ENCODE measurements around the gene NDUFV2. TPM values are rescaled to one million over a fixed set of nuclear protein-coding genes. Genes with fewer than 3 reads are reported as not detected.
"Not testable (repeated sequence)": the region's sequence is repeated elsewhere in the genome, so short reads cannot be mapped to it uniquely, and the experiment has no call there.

The NDUFV2 gene
- total RNA-seq, 1 experiment from 2014 or later = 220 TPM

DNA sequence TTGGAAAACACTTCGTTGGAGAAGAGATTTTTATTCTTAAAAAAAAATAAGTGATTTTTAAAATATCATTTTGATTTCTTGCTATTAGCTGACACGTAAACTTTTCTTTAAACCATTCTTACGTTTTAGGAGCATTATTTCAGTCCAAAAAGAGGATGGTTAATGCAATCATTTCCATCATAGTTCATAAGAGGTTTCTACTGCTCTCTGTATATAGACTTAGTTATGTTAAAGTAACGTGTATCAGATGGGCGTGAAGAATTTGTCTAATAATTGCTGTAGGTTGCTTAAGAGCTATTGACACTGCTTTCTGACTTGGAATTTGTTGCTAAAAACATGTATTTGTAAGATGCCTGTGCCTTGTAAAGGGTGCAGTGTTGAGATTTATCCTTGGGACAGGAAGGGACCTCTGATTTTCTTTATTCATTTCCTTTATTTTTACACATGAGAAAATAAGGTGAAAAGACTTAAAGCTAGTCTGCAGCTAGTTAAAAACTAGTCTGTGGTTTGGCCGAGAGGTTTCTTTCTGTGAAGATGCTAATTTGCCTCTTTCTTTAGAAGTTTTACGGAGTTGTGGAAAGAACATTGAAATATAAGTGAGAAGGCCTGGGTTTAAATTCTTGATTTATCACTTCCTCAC lies 37.0 kb downstream of the NDUFV2 start:
- Histone ChIP-seq H3K4me3 (ENCODE audit: insufficient read depth, low read depth, low read length) (no peak overlapping the region), H3K27me3 (ENCODE audit: control insufficient read depth, insufficient read depth, low read length) (no peaks in the 10 kb centered on the region), H3K36me3 (replicated peaks; ENCODE audit: control insufficient read depth, insufficient read depth, low read length) (no peaks in the 10 kb centered on the region)
- no peak for DNase-seq

- Histone ChIP-seq H3K4me3 (ENCODE audit: insufficient read depth, low read depth, low read length) (no peak overlapping the region), H3K27me3 (ENCODE audit: control insufficient read depth, insufficient read depth, low read length) (no peaks in the 10 kb centered on the region), H3K36me3 (replicated peaks; ENCODE audit: control insufficient read depth, insufficient read depth, low read length) (no peaks in the 10 kb centered on the region)
- no peak for DNase-seq
Measured at GRCh38 chr18:9140381-9140780, 37.9 kb downstream of the NDUFV2 start.

GRCh38 chr18:9140984-9141383 lies 38.5 kb downstream of the NDUFV2 start:
- DNase-seq = no peak
- no peaks in the 10 kb centered on the region for H3K36me3 ChIP-seq (replicated peaks; ENCODE audit: control insufficient read depth, insufficient read depth, low read length)
- no peak overlapping the region for H3K4me3 ChIP-seq (ENCODE audit: insufficient read depth, low read depth, low read length)
- H3K27me3 ChIP-seq (ENCODE audit: control insufficient read depth, insufficient read depth, low read length) = no peaks in the 10 kb centered on the region

GRCh38 chr18:9146224-9146623 lies 43.7 kb downstream of the NDUFV2 start:
- Histone ChIP-seq H3K27me3 (ENCODE audit: control insufficient read depth, insufficient read depth, low read length) (no peaks in the 10 kb centered on the region), H3K4me3 (ENCODE audit: insufficient read depth, low read depth, low read length) (no peak overlapping the region), H3K36me3 (replicated peaks; ENCODE audit: control insufficient read depth, insufficient read depth, low read length) (no peaks in the 10 kb centered on the region)
- no peak for DNase-seq

- no peaks in the 10 kb centered on the region for H3K27me3 ChIP-seq (ENCODE audit: control insufficient read depth, insufficient read depth, low read length)
- H3K36me3 ChIP-seq (replicated peaks; ENCODE audit: control insufficient read depth, insufficient read depth, low read length) = no peaks in the 10 kb centered on the region
- H3K4me3 ChIP-seq (ENCODE audit: insufficient read depth, low read depth, low read length) = no peak overlapping the region
- peak; percentile 35 for DNase-seq
Measured at GRCh38 chr18:9147440-9148202, 45.1 kb downstream of the NDUFV2 start.

- DNase-seq = no peak
- Histone ChIP-seq H3K36me3 (replicated peaks; ENCODE audit: control insufficient read depth, insufficient read depth, low read length) (no peaks in the 10 kb centered on the region), H3K27me3 (ENCODE audit: control insufficient read depth, insufficient read depth, low read length) (no peaks in the 10 kb centered on the region), H3K4me3 (ENCODE audit: insufficient read depth, low read depth, low read length) (no peak overlapping the region)
Measured at GRCh38 chr18:9148203-9148552, 45.7 kb downstream of the NDUFV2 start.

GRCh38 chr18:9150121-9150520 lies 47.6 kb downstream of the NDUFV2 start:
- no peak for DNase-seq
- H3K27me3 ChIP-seq (ENCODE audit: control insufficient read depth, insufficient read depth, low read length) = no peaks in the 10 kb centered on the region
- no peaks in the 10 kb centered on the region for H3K36me3 ChIP-seq (replicated peaks; ENCODE audit: control insufficient read depth, insufficient read depth, low read length)
- H3K4me3 ChIP-seq (ENCODE audit: insufficient read depth, low read depth, low read length) = no peak overlapping the region

- H3K27me3 ChIP-seq (ENCODE audit: control insufficient read depth, insufficient read depth, low read length) = no peaks in the 10 kb centered on the region
- no peak for DNase-seq
- H3K36me3 ChIP-seq (replicated peaks; ENCODE audit: control insufficient read depth, insufficient read depth, low read length) = no peaks in the 10 kb centered on the region
- no peak overlapping the region for H3K4me3 ChIP-seq (ENCODE audit: insufficient read depth, low read depth, low read length)
Measured at GRCh38 chr18:9153256-9153655, 50.8 kb downstream of the NDUFV2 start.

- no peaks in the 10 kb centered on the region for H3K36me3 ChIP-seq (replicated peaks; ENCODE audit: control insufficient read depth, insufficient read depth, low read length)
- H3K4me3 ChIP-seq (ENCODE audit: insufficient read depth, low read depth, low read length) = no peak overlapping the region
- no peak for DNase-seq
- H3K27me3 ChIP-seq (ENCODE audit: control insufficient read depth, insufficient read depth, low read length) = no peaks in the 10 kb centered on the region
Measured at GRCh38 chr18:9156604-9157249, 54.2 kb downstream of the NDUFV2 start.

DNA sequence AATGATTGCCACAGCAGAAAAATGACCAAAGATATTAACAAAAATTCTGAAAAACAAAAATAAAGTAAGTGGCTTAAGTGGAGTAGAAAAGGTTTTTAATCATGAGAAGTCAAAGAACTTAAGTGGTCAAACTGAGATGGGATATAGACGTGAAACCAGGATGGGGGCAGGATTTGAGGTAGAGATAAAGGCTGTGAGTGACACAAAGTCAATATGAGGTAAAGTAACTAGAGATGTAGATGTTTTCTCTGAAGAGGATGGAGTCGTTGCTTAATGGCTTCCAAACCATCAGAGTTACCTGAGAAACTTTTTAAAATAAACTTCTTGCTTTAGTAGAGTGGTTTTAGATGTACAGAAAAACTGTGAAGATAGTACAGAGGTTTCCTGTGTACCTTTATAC lies 55.3 kb downstream of the NDUFV2 start:
- Histone ChIP-seq H3K4me3 (ENCODE audit: insufficient read depth, low read depth, low read length) (no peak overlapping the region), H3K36me3 (replicated peaks; ENCODE audit: control insufficient read depth, insufficient read depth, low read length) (no peaks in the 10 kb centered on the region), H3K27me3 (ENCODE audit: control insufficient read depth, insufficient read depth, low read length) (no peaks in the 10 kb centered on the region)
- no peak for DNase-seq

DNA sequence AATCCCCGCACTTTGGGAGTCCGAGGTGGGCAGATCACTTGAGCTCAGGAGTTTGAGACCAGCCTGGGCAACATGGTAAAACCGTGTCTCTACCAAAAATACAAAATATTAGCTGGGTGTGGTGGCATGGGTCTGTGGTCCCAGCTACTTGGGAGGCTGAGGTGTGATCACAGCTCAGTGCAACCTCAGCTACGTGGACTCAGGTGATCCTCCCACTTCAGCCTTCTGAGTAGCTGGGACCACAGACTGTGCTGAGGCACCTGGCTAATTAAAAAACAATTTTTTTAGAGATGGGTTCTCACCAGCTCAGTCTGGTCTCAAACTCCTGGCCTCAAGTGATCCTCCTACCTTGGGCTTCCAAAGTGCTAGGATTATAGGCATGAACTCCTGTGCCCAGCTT lies 57.5 kb downstream of the NDUFV2 start:
- DNase-seq = no peak
- Histone ChIP-seq H3K4me3 (ENCODE audit: insufficient read depth, low read depth, low read length) (no peak overlapping the region), H3K36me3 (replicated peaks; ENCODE audit: control insufficient read depth, insufficient read depth, low read length) (no peaks in the 10 kb centered on the region), H3K27me3 (ENCODE audit: control insufficient read depth, insufficient read depth, low read length) (no peaks in the 10 kb centered on the region)

DNA sequence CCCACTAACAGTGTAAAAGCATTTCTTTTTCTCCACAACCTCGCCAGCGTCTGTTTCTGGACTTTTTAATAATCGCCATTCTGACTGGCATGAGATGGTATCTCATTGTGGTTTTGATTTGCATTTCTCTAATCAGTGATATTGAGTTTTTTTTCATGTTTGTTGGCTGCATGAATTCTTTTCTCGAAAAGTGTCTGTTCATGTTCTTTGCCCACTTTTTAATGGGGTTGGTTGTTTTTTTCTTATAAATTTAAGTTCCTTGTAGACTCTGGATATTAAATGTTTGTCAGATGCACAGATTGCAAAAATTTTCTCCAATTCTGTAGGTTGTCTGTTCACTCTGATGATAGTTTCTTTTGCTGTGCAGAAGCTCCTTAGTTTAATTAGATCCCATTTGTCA lies 60.2 kb downstream of the NDUFV2 start:
- not testable (repeated sequence) for H3K27me3 ChIP-seq (ENCODE audit: control insufficient read depth, insufficient read depth, low read length); H3K36me3 ChIP-seq (replicated peaks; ENCODE audit: control insufficient read depth, insufficient read depth, low read length); H3K4me3 ChIP-seq (ENCODE audit: insufficient read depth, low read depth, low read length); DNase-seq

DNA sequence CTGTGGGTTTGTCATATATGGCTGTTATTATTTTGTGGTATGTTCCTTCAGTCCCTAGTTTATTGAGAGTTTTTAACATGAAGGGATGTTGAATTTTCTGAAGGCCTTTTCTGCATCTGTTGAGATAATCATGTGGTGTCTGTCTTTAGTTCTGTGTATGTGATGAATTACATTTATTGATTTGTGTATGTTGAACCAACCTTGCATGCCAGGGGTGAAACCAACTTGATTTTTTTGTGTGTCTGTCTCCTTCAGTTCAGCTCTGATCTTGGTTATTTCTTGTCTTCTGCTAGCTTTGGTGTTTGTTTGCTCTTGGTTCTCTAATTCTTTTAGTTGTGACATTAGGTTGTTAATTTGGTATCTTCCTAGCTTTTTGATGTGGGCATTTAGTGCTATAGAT lies 61.6 kb downstream of the NDUFV2 start:
- DNase-seq; H3K4me3 ChIP-seq (ENCODE audit: insufficient read depth, low read depth, low read length); H3K27me3 ChIP-seq (ENCODE audit: control insufficient read depth, insufficient read depth, low read length); H3K36me3 ChIP-seq (replicated peaks; ENCODE audit: control insufficient read depth, insufficient read depth, low read length): not testable (repeated sequence)

- H3K4me3 ChIP-seq (ENCODE audit: insufficient read depth, low read depth, low read length); H3K27me3 ChIP-seq (ENCODE audit: control insufficient read depth, insufficient read depth, low read length); DNase-seq; H3K36me3 ChIP-seq (replicated peaks; ENCODE audit: control insufficient read depth, insufficient read depth, low read length): not testable (repeated sequence)
Measured at GRCh38 chr18:9165883-9166282, 63.4 kb downstream of the NDUFV2 start.

GRCh38 chr18:9169515-9169914 lies 67.0 kb downstream of the NDUFV2 start:
- not testable (repeated sequence) for DNase-seq; H3K36me3 ChIP-seq (replicated peaks; ENCODE audit: control insufficient read depth, insufficient read depth, low read length); H3K4me3 ChIP-seq (ENCODE audit: insufficient read depth, low read depth, low read length); H3K27me3 ChIP-seq (ENCODE audit: control insufficient read depth, insufficient read depth, low read length)
